Calu3 (cell line): ENCODE data around the gene TUBA3C. TPM values are rescaled to one million over a fixed set of nuclear protein-coding genes. Genes with fewer than 3 reads are reported as not detected.

Experiments
- BruUV-seq: library from RNA; stranded (reverse); fragments of 400-500 nt; replicated peaks from 2 replicates; lab custom pipeline; 2021; lab: Mats Ljungman, UMichigan
- CTCF ChIA-PET: fragments of 300-600 bp; sonication (Branson Sonifier 250); formaldehyde crosslinking; loops from one replicate; lab custom pipeline; 2022; ENCODE audit warnings: antibody characterized with exemption; lab: Charles Lee
- DNase-seq: peaks from one replicate; pipeline ENCODE4 v3.0.0; 2022
- H3K27ac Mint-ChIP-seq: one replicate; pipeline ENCODE4 v1.8.0; 2022; ENCODE audit warnings: mixed read lengths; ENCODE audit not compliant: unreplicated experiment
- H3K27me3 Mint-ChIP-seq: one replicate; pipeline ENCODE4 v1.8.0; 2022; ENCODE audit warnings: mixed read lengths; ENCODE audit not compliant: unreplicated experiment
- H3K36me3 Mint-ChIP-seq: one replicate; pipeline ENCODE4 v1.8.0; 2022; ENCODE audit warnings: mild to moderate bottlenecking, moderate library complexity, mixed read lengths; ENCODE audit not compliant: insufficient read depth, unreplicated experiment
- H3K4me1 Mint-ChIP-seq: one replicate; pipeline ENCODE4 v1.8.0; 2022; ENCODE audit warnings: mild to moderate bottlenecking, low read depth, mixed read lengths; ENCODE audit not compliant: unreplicated experiment
- H3K4me3 Mint-ChIP-seq: one replicate; pipeline ENCODE4 v1.8.0; 2022; ENCODE audit warnings: mild to moderate bottlenecking, low read depth, moderate library complexity, mixed read lengths; ENCODE audit not compliant: unreplicated experiment
- H3K9me3 Mint-ChIP-seq: one replicate; pipeline ENCODE4 v1.8.0; 2022; ENCODE audit warnings: low read depth, mixed read lengths; ENCODE audit not compliant: unreplicated experiment
- CTCF ChIP-seq: fragments of 200-600 bp; IDR thresholded peaks from one replicate; pipeline ENCODE4 v1.8.0; 2022; ENCODE audit warnings: antibody characterized with exemption; ENCODE audit not compliant: unreplicated experiment
- intact Hi-C: fragments of 100-400 bp; cut with micrococcal nuclease; formaldehyde crosslinking; loops from one replicate; pipeline ENCODE4 v1.10.0; 2022; ENCODE audit not compliant: unreplicated experiment
- total RNA-seq: library from RNA; stranded (reverse); gene quantifications from 2 replicates; pipeline ENCODE4 v1.2.3, GENCODE V29; 2022

The TUBA3C gene
- total RNA-seq, 1 experiment from 2014 or later = not detected

- Mint-ChIP-seq H3K27me3 (no peaks in the 10 kb centered on the region), H3K27ac (no peak overlapping the region), H3K4me1 (no peaks in the 10 kb centered on the region), H3K4me3 (no peak overlapping the region), H3K9me3 (peaks cover 6% of the 10 kb centered on the region), H3K36me3 (peaks cover 5% of the 10 kb centered on the region)
- CTCF ChIA-PET = no interaction called here
- no peak for DNase-seq
- no peak for TF ChIP-seq CTCF
- intact Hi-C loops = no loop called here
- no TSS peak for BruUV-seq
Measured at GRCh38 chr13:19185086-19185864, 3.7 kb upstream of the TUBA3C start.

GRCh38 chr13:19184176-19184575, 2.6 kb upstream of the TUBA3C start:
- intact Hi-C loops = no loop called here
- Mint-ChIP-seq H3K4me1 (no peaks in the 10 kb centered on the region), H3K27ac (no peak overlapping the region), H3K9me3 (peaks cover 6% of the 10 kb centered on the region), H3K36me3 (no peaks in the 10 kb centered on the region), H3K27me3 (no peaks in the 10 kb centered on the region), H3K4me3 (no peak overlapping the region)
- BruUV-seq = no TSS peak
- no peak for DNase-seq
- CTCF ChIA-PET = no interaction called here
- no peak for TF ChIP-seq CTCF

- no peaks in the 10 kb centered on the region for H3K27me3 Mint-ChIP-seq
- CTCF ChIA-PET = no interaction called here
- no peaks in the 10 kb centered on the region for H3K4me1 Mint-ChIP-seq
- H3K9me3 Mint-ChIP-seq = peaks cover 6% of the 10 kb centered on the region
- H3K27ac Mint-ChIP-seq = no peak overlapping the region
- intact Hi-C loops = no loop called here
- no peak for TF ChIP-seq CTCF
- H3K36me3 Mint-ChIP-seq = no peaks in the 10 kb centered on the region
- no TSS peak for BruUV-seq
- no peak for DNase-seq
- H3K4me3 Mint-ChIP-seq = no peak overlapping the region
Measured at GRCh38 chr13:19183676-19184075, 2.1 kb upstream of the TUBA3C start.

- Mint-ChIP-seq H3K27ac (no peak overlapping the region), H3K36me3 (no peaks in the 10 kb centered on the region), H3K4me3 (no peak overlapping the region), H3K4me1 (no peaks in the 10 kb centered on the region), H3K27me3 (no peaks in the 10 kb centered on the region), H3K9me3 (peaks cover 6% of the 10 kb centered on the region)
- CTCF ChIA-PET = no interaction called here
- no peak for TF ChIP-seq CTCF
- no peak for DNase-seq
- BruUV-seq = no TSS peak
- intact Hi-C loops = no loop called here
Measured at GRCh38 chr13:19182536-19182935, 912 bp upstream of the TUBA3C start.
